Osteoblast (primary cell): ENCODE data around the gene GALNS. TPM values are rescaled to one million over a fixed set of nuclear protein-coding genes. Genes with fewer than 3 reads are reported as not detected.

ENCODE experiments used
- DNase-seq: peaks from one replicate; pipeline ENCODE4 v3.0.0; 2011; ENCODE audit warnings: low spot score, mixed read lengths; ENCODE audit not compliant: insufficient read length; ENCODE audit errors: missing footprints
- H2AFZ ChIP-seq: 2 replicates; pipeline ENCODE4 v1.6.0; 2011; ENCODE audit warnings: mild to moderate bottlenecking, low read length
- H3K27ac ChIP-seq: 2 replicates; pipeline ENCODE4 v1.5.1; 2011; ENCODE audit warnings: mild to moderate bottlenecking, low read depth, low read length, moderate library complexity
- H3K27me3 ChIP-seq: 2 replicates; pipeline ENCODE4 v1.6.0; 2012; ENCODE audit warnings: mild to moderate bottlenecking, control low read depth, inconsistent platforms, low read length, moderate library complexity; ENCODE audit not compliant: insufficient read depth
- H3K36me3 ChIP-seq: 2 replicates; pipeline ENCODE4 v1.5.1; 2011; ENCODE audit warnings: mild to moderate bottlenecking, low read length, control low read depth, moderate library complexity; ENCODE audit not compliant: insufficient read depth
- H3K4me1 ChIP-seq: 2 replicates; pipeline ENCODE4 v1.5.1; 2011; ENCODE audit warnings: mild to moderate bottlenecking, low read length, control low read depth, moderate library complexity; ENCODE audit not compliant: insufficient read depth
- H3K4me2 ChIP-seq: 2 replicates; pipeline ENCODE4 v1.6.0; 2011; ENCODE audit warnings: mild to moderate bottlenecking, low read length; ENCODE audit not compliant: insufficient read depth
- H3K4me3 ChIP-seq: fragments of 200-600 bp; sonication (generic); 3 replicates; pipeline ENCODE4 v1.5.1; 2012; ENCODE audit warnings: mild to moderate bottlenecking, low read length, inconsistent platforms; ENCODE audit not compliant: insufficient read depth
- H3K79me2 ChIP-seq: 2 replicates; pipeline ENCODE4 v1.6.0; 2012; ENCODE audit warnings: mild to moderate bottlenecking, low read length, control low read depth, inconsistent platforms; ENCODE audit not compliant: insufficient read depth
- H3K9me3 ChIP-seq: 2 replicates; pipeline ENCODE4 v1.5.1; 2011; ENCODE audit warnings: low read depth, low read length, control low read depth
- H4K20me1 ChIP-seq: 2 replicates; pipeline ENCODE4 v1.6.0; 2012; ENCODE audit warnings: mild to moderate bottlenecking, low read length, control low read depth; ENCODE audit not compliant: insufficient read depth
- total RNA-seq: library from RNA; depleted of rRNA; stranded (reverse); fragments of >200 nt; gene quantifications from 2 replicates; pipeline ENCODE4 v1.2.3, GENCODE V29; 2012
- TF ChIP-seq, protein P1 (sequence below): IDR thresholded peaks from 2 replicates; pipeline ENCODE4 v1.5.1; 2011; ENCODE audit warnings: mild to moderate bottlenecking, low read depth, low read length, moderate library complexity; ENCODE audit errors: extremely low read depth

Gene GALNS
- total RNA-seq, 1 donor, result 48.1 TPM

DNA sequence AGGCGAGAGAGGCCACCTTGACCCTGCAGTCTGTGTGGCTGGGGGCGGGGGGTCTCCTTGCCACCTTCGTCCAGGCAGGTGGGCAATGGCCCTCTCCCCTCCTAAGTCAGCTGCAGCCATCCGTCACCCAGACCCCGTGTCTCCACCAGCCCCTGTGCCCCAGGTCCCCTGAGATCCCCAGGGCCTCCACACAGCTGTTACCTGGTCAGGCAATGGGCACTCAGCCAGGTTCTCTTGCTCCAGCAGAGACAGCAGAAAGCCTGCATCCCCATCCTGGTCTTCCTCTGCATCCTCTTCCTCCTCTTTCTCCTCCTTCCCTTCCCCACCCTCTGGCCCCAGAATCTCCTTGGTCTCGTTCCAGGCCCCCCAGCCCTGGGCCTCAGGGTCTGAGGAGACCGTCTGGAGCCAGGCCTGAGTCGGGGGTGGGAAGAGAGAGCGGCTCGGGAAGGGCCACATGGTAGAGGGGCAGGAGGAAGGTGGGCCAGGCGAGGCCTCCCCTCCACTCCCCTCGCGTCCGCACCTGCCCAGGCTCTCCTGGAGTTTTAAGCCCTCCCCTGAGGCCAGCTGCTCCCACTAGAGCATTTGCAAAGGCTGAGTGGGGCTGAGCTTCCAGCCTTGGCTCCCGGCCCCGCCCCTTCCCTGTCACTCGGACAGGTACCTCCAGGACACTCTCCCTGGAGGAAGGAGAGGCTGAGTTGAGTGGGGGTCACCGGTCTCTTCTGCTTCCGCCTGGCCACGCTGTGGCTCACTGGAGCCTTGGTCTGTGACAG, 9.6 kb upstream of the GALNS start, which contains the start of gene PABPN1L:
Gene PABPN1L (minus strand): TSS at position 510 of the 770 bp plus-strand sequence. CDS start 54 bp downstream, at position 456.
- Histone ChIP-seq H3K79me2 (no peaks in the 10 kb centered on the region), H3K36me3 (no peaks in the 10 kb centered on the region), H2AFZ (no peak within 1 kb of the TSS), H3K9me3 (no peaks in the 10 kb centered on the region), H3K4me3 (no peak within 1 kb of the TSS), H3K4me1 (no peaks in the 10 kb centered on the region), H3K27ac (no peak within 1 kb of the TSS), H3K27me3 (peaks cover 19% of the 10 kb centered on the region), H3K4me2 (no peak within 1 kb of the TSS), H4K20me1 (no peaks in the 10 kb centered on the region)
- DNase-seq, result no peak
- TF ChIP-seq, protein P1, sequence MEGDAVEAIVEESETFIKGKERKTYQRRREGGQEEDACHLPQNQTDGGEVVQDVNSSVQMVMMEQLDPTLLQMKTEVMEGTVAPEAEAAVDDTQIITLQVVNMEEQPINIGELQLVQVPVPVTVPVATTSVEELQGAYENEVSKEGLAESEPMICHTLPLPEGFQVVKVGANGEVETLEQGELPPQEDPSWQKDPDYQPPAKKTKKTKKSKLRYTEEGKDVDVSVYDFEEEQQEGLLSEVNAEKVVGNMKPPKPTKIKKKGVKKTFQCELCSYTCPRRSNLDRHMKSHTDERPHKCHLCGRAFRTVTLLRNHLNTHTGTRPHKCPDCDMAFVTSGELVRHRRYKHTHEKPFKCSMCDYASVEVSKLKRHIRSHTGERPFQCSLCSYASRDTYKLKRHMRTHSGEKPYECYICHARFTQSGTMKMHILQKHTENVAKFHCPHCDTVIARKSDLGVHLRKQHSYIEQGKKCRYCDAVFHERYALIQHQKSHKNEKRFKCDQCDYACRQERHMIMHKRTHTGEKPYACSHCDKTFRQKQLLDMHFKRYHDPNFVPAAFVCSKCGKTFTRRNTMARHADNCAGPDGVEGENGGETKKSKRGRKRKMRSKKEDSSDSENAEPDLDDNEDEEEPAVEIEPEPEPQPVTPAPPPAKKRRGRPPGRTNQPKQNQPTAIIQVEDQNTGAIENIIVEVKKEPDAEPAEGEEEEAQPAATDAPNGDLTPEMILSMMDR, result no peak

DNA sequence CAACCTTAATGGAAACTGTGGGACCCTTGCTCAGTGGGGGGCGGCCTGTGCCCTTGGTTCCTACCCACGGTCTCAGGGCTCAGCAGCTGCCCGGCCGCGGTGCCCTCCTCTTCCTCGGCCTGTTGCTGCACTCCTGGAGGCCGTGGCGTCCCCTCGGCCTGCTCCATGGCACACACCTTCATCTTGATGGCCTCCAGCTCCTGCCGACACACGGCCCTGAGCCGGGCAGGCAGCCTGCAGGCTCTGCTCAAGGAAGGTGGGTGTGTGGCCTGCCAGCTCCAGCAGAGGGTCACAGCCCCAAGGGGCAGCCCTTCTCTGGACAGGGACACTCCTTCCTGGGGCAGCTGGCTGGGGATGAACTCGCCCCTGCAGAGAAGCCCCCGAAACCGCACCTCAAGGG, 9.0 kb upstream of the GALNS start:
- Histone ChIP-seq H4K20me1 (no peaks in the 10 kb centered on the region), H3K79me2 (no peaks in the 10 kb centered on the region), H3K27ac (no peak overlapping the region), H2AFZ (no peak overlapping the region), H3K4me2 (no peak overlapping the region), H3K27me3 (peaks cover 13% of the 10 kb centered on the region), H3K4me1 (no peaks in the 10 kb centered on the region), H3K36me3 (peaks cover 6% of the 10 kb centered on the region), H3K9me3 (no peaks in the 10 kb centered on the region), H3K4me3 (no peak overlapping the region)
- TF ChIP-seq, protein P1, result no peak
- DNase-seq, result no peak

DNA sequence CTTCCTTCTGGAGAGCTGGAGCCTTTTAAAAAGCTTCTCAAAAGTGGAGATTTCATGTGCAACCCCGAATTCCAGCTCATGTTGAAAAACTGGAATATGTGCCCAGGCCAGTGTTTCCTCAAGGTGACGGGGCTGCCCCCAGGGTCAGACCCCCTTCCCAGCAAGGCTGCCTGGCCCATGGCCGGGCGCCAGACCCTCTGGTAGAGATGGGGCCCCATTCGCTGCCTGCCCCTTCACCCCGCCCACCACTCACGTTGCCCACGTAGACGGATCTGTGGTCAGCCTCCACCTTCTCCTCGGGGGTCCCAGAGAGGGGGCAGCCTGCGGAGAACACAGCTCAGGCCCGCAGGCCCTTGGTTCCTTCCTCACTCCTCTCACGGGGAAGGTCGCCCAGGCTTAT, 8.6 kb upstream of the GALNS start:
- Histone ChIP-seq H4K20me1 (no peaks in the 10 kb centered on the region), H3K79me2 (no peaks in the 10 kb centered on the region)
- DNase-seq, result no peak

DNA sequence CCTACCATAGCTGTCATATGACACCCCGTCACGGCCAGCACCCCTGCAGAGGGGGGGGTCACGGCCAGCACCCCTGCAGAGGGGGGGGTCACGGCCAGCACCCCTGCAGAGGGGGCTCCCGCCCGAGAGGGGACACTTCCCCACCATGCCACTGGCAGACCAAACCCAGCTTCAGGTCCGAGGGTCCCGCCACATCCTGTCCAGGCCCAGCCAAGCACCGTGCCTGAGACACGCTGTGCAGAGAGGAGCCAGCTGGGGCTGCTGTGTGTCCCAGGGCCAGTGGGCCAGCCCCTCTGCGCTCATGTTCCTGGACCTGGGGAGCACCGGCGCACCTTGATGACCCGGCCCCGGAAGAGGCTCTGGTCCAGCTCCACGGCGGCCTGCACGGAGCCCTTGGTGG, 7.8 kb upstream of the GALNS start:
- no peaks in the 10 kb centered on the region for H3K9me3 ChIP-seq
- peaks cover 2% of the 10 kb centered on the region for H3K79me2 ChIP-seq

More for the DNA sequence above, 8.6 kb upstream of the GALNS start:
- Histone ChIP-seq H3K27ac (no peak overlapping the region), H3K9me3 (no peaks in the 10 kb centered on the region), H2AFZ (no peak overlapping the region), H3K4me2 (no peak overlapping the region), H3K4me3 (no peak overlapping the region), H3K27me3 (peaks cover 9% of the 10 kb centered on the region), H3K36me3 (peaks cover 7% of the 10 kb centered on the region), H3K4me1 (no peaks in the 10 kb centered on the region)
- TF ChIP-seq, protein P1, result no peak

More for the DNA sequence above, 7.8 kb upstream of the GALNS start:
- no peak overlapping the region for H2AFZ ChIP-seq
- no peaks in the 10 kb centered on the region for H4K20me1 ChIP-seq
- no peaks in the 10 kb centered on the region for H3K4me1 ChIP-seq
- DNase-seq, result no peak
- H3K27ac ChIP-seq, result no peak overlapping the region
- peaks cover 15% of the 10 kb centered on the region for H3K36me3 ChIP-seq
- no peak overlapping the region for H3K4me2 ChIP-seq
- H3K27me3 ChIP-seq, result peaks cover 4% of the 10 kb centered on the region
- H3K4me3 ChIP-seq, result no peak overlapping the region
- TF ChIP-seq, protein P1, result no peak
